ENCODE data around the gene ARHGEF16.

DNA sequence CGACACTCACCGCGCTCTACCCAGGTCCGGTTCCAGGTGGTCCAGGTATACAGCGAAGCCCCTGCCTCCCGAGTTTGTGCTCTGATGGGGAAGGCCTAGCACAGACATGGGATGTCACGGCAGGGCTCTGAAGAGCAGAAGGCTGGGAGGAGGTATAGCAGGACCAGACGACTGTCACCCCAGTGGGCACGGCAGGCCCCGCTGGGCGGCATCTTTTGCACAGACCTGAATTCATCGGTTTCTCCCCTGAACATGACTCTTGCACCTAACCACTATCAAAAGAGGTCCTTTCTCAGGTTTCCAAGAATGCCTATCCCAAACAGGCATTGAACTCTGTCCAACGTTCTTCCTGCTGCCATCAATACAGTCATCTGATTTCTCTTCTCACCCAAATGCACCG, 30.6 kb downstream of the ARHGEF16 start:
- TF ChIP-seq, protein P1, sequence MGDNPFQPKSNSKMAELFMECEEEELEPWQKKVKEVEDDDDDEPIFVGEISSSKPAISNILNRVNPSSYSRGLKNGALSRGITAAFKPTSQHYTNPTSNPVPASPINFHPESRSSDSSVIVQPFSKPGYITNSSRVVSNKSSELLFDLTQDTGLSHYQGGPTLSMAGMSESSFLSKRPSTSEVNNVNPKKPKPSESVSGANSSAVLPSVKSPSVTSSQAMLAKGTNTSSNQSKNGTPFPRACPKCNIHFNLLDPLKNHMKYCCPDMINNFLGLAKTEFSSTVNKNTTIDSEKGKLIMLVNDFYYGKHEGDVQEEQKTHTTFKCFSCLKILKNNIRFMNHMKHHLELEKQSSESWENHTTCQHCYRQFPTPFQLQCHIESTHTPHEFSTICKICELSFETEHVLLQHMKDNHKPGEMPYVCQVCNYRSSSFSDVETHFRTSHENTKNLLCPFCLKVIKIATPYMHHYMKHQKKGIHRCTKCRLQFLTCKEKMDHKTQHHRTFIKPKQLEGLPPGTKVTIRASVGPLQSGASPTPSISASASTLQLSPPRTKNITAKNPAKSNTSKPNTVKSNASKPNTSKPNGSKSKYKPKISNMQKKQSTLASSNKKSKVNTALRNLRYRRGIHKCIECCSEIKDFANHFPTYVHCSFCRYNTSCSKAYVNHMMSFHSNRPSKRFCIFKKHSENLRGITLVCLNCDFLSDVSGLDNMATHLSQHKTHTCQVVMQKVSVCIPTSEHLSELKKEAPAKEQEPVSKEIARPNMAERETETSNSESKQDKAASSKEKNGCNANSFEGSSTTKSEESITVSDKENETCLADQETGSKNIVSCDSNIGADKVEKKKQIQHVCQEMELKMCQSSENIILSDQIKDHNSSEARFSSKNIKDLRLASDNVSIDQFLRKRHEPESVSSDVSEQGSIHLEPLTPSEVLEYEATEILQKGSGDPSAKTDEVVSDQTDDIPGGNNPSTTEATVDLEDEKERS (tag by site-specific recombination; IDR thresholded peaks at IDR 0.05), result no peak
- TF ChIP-seq CTCF (tag by site-specific recombination; IDR thresholded peaks at IDR 0.05), result no peak
- no peak for TF ChIP-seq KLF17 (tag by site-specific recombination; IDR thresholded peaks at IDR 0.05)
- TF ChIP-seq PRDM10 (tag by site-specific recombination; IDR thresholded peaks at IDR 0.05), result no peak
- TF ChIP-seq, protein P2, sequence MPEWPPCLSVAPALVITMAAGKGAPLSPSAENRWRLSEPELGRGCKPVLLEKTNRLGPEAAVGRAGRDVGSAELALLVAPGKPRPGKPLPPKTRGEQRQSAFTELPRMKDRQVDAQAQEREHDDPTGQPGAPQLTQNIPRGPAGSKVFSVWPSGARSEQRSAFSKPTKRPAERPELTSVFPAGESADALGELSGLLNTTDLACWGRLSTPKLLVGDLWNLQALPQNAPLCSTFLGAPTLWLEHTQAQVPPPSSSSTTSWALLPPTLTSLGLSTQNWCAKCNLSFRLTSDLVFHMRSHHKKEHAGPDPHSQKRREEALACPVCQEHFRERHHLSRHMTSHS (tag by site-specific recombination; IDR thresholded peaks at IDR 0.05), result no peak
- TF ChIP-seq, protein P3, sequence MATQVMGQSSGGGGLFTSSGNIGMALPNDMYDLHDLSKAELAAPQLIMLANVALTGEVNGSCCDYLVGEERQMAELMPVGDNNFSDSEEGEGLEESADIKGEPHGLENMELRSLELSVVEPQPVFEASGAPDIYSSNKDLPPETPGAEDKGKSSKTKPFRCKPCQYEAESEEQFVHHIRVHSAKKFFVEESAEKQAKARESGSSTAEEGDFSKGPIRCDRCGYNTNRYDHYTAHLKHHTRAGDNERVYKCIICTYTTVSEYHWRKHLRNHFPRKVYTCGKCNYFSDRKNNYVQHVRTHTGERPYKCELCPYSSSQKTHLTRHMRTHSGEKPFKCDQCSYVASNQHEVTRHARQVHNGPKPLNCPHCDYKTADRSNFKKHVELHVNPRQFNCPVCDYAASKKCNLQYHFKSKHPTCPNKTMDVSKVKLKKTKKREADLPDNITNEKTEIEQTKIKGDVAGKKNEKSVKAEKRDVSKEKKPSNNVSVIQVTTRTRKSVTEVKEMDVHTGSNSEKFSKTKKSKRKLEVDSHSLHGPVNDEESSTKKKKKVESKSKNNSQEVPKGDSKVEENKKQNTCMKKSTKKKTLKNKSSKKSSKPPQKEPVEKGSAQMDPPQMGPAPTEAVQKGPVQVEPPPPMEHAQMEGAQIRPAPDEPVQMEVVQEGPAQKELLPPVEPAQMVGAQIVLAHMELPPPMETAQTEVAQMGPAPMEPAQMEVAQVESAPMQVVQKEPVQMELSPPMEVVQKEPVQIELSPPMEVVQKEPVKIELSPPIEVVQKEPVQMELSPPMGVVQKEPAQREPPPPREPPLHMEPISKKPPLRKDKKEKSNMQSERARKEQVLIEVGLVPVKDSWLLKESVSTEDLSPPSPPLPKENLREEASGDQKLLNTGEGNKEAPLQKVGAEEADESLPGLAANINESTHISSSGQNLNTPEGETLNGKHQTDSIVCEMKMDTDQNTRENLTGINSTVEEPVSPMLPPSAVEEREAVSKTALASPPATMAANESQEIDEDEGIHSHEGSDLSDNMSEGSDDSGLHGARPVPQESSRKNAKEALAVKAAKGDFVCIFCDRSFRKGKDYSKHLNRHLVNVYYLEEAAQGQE (tag by site-specific recombination; IDR thresholded peaks at IDR 0.05), result no peak
- TF ChIP-seq ZNF660 (tag by site-specific recombination; IDR thresholded peaks at IDR 0.05), result no peak
- no peak for TF ChIP-seq SP3 (tag by site-specific recombination; IDR thresholded peaks at IDR 0.05)
- no peak for TF ChIP-seq ZNF785 (tag by site-specific recombination; IDR thresholded peaks at IDR 0.05)
- no peak for TF ChIP-seq ZNF175 (tag by site-specific recombination; IDR thresholded peaks at IDR 0.05)
- TF ChIP-seq MYNN (tag by site-specific recombination; IDR thresholded peaks at IDR 0.05; ENCODE audit: borderline replicate concordance), result no peak
- TF ChIP-seq ZNF629 (tag by site-specific recombination; IDR thresholded peaks at IDR 0.05), result no peak
